Astrocyte (in vitro differentiated cells and primary cell): ENCODE results near the gene NAA16.

Source experiments
- CTCF ChIP-seq: IDR thresholded peaks from 2 replicates; pipeline ENCODE4 v1.5.1; 2011; ENCODE audit warnings: low read depth, mild to moderate bottlenecking, inconsistent platforms, low read length, moderate library complexity; ENCODE audit not compliant: insufficient read depth
- EZH2 ChIP-seq: IDR thresholded peaks from 2 replicates; pipeline ENCODE4 v1.6.1; 2012; ENCODE audit warnings: mild to moderate bottlenecking, low read length, inconsistent platforms; ENCODE audit not compliant: insufficient read depth

- TF ChIP-seq EZH2 (no peak), CTCF (no peak)
These were observed 105.2 kb downstream of the NAA16 start for GRCh38 chr13:41416276-41416675.
